ENCODE measurements around the gene STATH. TPM values are rescaled to one million over a fixed set of nuclear protein-coding genes. Genes with fewer than 3 reads are reported as not detected.

The STATH gene
- total and polyA plus RNA-seq, 7 donors, result 0.13 TPM; not detected in 6

GRCh38 chr4:69991016-69991415 lies 4.8 kb upstream of the STATH start:
- no peak for TF ChIP-seq CTCF (IDR thresholded peaks at IDR 0.05)
- H3K36me3 ChIP-seq (ENCODE audit: insufficient read depth in 1 of 2, low read depth in 1 of 2), result no peaks in the 10 kb centered on the region
- no peak for ATAC-seq
- no peaks in the 10 kb centered on the region for H3K27me3 ChIP-seq (ENCODE audit: insufficient read depth in 3 of 3, low read length in 2 of 3)
- H3K4me3 ChIP-seq, result no peak overlapping the region
- DNase-seq, result no peak
- no peaks in the 10 kb centered on the region for H3K4me1 ChIP-seq
- H3K27ac ChIP-seq, result no peak overlapping the region
- WGBS, 3 donors, result 86 to 89% (median 86%) methylated on average over 4 of the region's 4 CpGs
- intact Hi-C loops (cut with DNase I), result no loop called here
- no peaks in the 10 kb centered on the region for H3K9me3 ChIP-seq

- H3K36me3 ChIP-seq (ENCODE audit: insufficient read depth in 1 of 2, low read depth in 1 of 2), result no peaks in the 10 kb centered on the region
- intact Hi-C loops (cut with DNase I), result no loop called here
- H3K27me3 ChIP-seq (ENCODE audit: insufficient read depth in 3 of 3, low read length in 2 of 3), result no peaks in the 10 kb centered on the region
- H3K9me3 ChIP-seq, result no peaks in the 10 kb centered on the region
- ATAC-seq, result no peak
- H3K4me3 ChIP-seq, result no peak overlapping the region
- TF ChIP-seq CTCF (IDR thresholded peaks at IDR 0.05), result no peak
- no peak for DNase-seq
- H3K4me1 ChIP-seq, result no peaks in the 10 kb centered on the region
- H3K27ac ChIP-seq, result no peak overlapping the region
- WGBS, 3 donors, result 77 to 80% (median 77%) methylated on average over 5 of the region's 5 CpGs
Observed at GRCh38 chr4:69994782-69995181, 984 bp upstream of the STATH start.

DNA sequence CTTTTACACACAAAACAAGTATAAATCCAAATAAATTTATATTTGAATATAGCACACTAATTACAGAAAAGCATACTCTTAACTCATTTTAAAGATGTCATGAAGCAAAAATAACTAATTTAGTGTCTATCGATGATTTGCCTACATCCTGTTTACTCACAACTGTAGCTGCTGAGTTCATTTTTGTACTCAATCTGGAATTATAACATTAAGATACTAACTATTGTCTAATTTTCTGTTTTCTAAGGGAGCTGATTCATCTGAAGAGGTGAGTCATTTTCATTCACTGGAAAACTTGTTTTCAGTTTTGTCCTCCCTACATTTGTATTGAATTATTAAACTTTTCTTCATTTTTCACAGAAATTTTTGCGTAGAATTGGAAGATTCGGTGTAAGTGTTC lies 3.7 kb downstream of the STATH start:
- TF ChIP-seq CTCF (IDR thresholded peaks at IDR 0.05), result no peak
- no peak for ATAC-seq
- 90 to 92% (median 90%) methylated on average over 3 of the region's 3 CpGs for WGBS, 3 donors
- Histone ChIP-seq H3K27ac (no peak overlapping the region), H3K36me3 (ENCODE audit: insufficient read depth in 1 of 2, low read depth in 1 of 2) (no peaks in the 10 kb centered on the region), H3K9me3 (no peaks in the 10 kb centered on the region), H3K4me1 (no peaks in the 10 kb centered on the region), H3K4me3 (no peak overlapping the region), H3K27me3 (ENCODE audit: insufficient read depth in 3 of 3, low read length in 2 of 3) (no peaks in the 10 kb centered on the region)
- intact Hi-C loops (cut with DNase I), result no loop called here
- DNase-seq, result no peak

- no peaks in the 10 kb centered on the region for H3K27me3 ChIP-seq (ENCODE audit: insufficient read depth in 3 of 3, low read length in 2 of 3)
- H3K4me3 ChIP-seq, result no peak overlapping the region
- H3K9me3 ChIP-seq, result no peaks in the 10 kb centered on the region
- H3K27ac ChIP-seq, result no peak overlapping the region
- ATAC-seq (no peak), DNase-seq (no peak)
- H3K4me1 ChIP-seq, result no peaks in the 10 kb centered on the region
- TF ChIP-seq CTCF (IDR thresholded peaks at IDR 0.05), result no peak
- WGBS, 3 donors, result 77 to 83% (median 81%) methylated on average over 1 of the region's 1 CpG
- H3K36me3 ChIP-seq (ENCODE audit: insufficient read depth in 1 of 2, low read depth in 1 of 2), result no peaks in the 10 kb centered on the region
- intact Hi-C loops (cut with DNase I), result no loop called here
Observed at GRCh38 chr4:70000711-70001110, 4.9 kb downstream of the STATH start.

DNA sequence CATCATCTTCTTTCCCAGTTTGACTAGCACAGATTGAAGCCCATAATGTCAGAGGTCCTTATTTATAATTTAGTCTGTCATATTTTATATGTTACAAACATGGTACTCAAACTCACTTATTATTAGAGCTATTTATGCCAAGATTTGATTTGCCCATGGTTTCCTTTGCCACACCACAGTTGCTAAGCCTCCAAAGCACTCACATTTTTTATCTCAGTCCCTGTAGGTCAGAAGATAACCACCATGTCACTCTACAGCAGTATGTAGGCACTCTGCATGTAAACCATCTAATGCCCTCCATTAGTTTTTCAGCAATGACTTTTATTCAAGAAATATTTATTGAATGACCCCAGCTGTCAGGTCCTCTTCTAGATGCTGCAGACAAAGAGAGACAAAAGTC lies 6.7 kb downstream of the STATH start:
- ATAC-seq, result no peak
- Histone ChIP-seq H3K4me3 (no peak overlapping the region), H3K36me3 (ENCODE audit: insufficient read depth in 1 of 2, low read depth in 1 of 2) (no peaks in the 10 kb centered on the region), H3K9me3 (no peaks in the 10 kb centered on the region), H3K27ac (no peak overlapping the region), H3K27me3 (ENCODE audit: insufficient read depth in 3 of 3, low read length in 2 of 3) (no peaks in the 10 kb centered on the region), H3K4me1 (no peaks in the 10 kb centered on the region)
- no peak for DNase-seq
- TF ChIP-seq CTCF (IDR thresholded peaks at IDR 0.05), result no peak
- intact Hi-C loops (cut with DNase I), result no loop called here
